ENCODE data around the gene RHOC. TPM values are rescaled to one million over a fixed set of nuclear protein-coding genes. Genes with fewer than 3 reads are reported as not detected.

The RHOC gene
- total RNA-seq, 1 experiment from 2014 or later, result 405 TPM

DNA sequence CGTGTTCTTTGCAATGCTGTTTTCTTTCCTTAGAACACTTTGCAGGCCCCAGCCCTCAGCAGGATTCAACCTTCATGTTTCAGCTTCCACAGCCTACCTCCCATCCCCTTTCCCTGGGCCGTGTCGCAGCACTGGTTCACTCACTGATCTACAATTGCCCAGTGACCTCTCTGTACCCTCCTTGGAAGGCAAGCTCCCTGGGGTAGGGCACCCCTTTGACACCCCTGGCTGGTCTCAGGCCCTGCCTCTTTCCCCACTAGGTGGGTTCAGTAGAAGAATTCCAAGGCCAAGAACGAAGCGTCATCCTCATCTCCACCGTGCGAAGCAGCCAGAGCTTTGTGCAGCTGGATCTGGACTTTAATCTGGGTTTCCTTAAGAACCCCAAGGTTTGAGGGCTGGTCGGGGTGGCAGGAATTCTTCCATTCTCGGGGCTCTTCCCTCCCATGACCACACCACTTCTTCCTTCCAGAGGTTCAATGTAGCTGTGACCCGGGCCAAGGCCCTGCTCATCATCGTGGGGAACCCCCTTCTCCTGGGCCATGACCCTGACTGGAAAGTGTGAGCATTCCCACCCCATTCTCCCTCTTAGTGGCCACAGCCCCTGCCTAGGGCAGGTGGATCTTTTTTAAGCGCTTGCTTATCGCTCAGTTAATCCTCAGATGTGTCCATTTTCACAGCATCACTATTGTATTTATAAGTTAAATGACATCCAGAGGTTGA, 7.3 kb downstream of the RHOC start:
- Histone ChIP-seq H3K4me3 (ENCODE audit: low read length) (no peak overlapping the region), H3K9me3 (ENCODE audit: low read length) (no peaks in the 10 kb centered on the region), H3K27me3 (ENCODE audit: low read length) (no peaks in the 10 kb centered on the region), H3K9me2 (replicated peaks; ENCODE audit: low read length) (no peaks in the 10 kb centered on the region), H4K20me1 (ENCODE audit: low read length) (no peaks in the 10 kb centered on the region), H3K36me3 (ENCODE audit: low read depth, low read length) (peaks cover 16% of the 10 kb centered on the region; the same call in 1 of the 2 replicates), H3K27ac (ENCODE audit: low read length) (peak overlapping the region; percentile 81), H3K9ac (ENCODE audit: low read length) (0 out of 2 replicates have a peak overlapping the region, but pooled peaks have one; percentile 21), H3K4me2 (ENCODE audit: low read length) (no peak overlapping the region; the same call in 1 of the 2 replicates), H3F3A (ENCODE audit: low read length, unreplicated experiment) (no peaks in the 10 kb centered on the region), H2AFZ (ENCODE audit: low read length) (no peak overlapping the region), H3K79me2 (ENCODE audit: low read length) (peaks cover 33% of the 10 kb centered on the region), H3K4me1 (ENCODE audit: insufficient read depth, low read length) (peaks cover 56% of the 10 kb centered on the region)
- TF ChIP-seq EZH2 (IDR thresholded peaks at IDR 0.05; ENCODE audit: low read length, unreplicated experiment), result no peak
- no peak for TF ChIP-seq EZH2phosphoT487 (IDR thresholded peaks at IDR 0.05; ENCODE audit: borderline replicate concordance, low read length)
- TF ChIP-seq, protein P1, sequence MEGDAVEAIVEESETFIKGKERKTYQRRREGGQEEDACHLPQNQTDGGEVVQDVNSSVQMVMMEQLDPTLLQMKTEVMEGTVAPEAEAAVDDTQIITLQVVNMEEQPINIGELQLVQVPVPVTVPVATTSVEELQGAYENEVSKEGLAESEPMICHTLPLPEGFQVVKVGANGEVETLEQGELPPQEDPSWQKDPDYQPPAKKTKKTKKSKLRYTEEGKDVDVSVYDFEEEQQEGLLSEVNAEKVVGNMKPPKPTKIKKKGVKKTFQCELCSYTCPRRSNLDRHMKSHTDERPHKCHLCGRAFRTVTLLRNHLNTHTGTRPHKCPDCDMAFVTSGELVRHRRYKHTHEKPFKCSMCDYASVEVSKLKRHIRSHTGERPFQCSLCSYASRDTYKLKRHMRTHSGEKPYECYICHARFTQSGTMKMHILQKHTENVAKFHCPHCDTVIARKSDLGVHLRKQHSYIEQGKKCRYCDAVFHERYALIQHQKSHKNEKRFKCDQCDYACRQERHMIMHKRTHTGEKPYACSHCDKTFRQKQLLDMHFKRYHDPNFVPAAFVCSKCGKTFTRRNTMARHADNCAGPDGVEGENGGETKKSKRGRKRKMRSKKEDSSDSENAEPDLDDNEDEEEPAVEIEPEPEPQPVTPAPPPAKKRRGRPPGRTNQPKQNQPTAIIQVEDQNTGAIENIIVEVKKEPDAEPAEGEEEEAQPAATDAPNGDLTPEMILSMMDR (conservative IDR thresholded peaks at IDR 0.05; ENCODE audit: low read depth, low read length), result no peak
- DNase-seq, result no peak
- CTCF ChIA-PET, result no interaction called here
- ATAC-seq, result no peak
- intact Hi-C loops (cut with micrococcal nuclease), result no loop called here
- POLR2A ChIA-PET (ENCODE audit: unreplicated experiment), result interaction anchor here (0.5 kb wide), 1 partner anchor 14 kb away, joined by 3 read pairs; no protein-coding TSS in a partner anchor
- no TSS peak for BruUV-seq (replicated peaks)

DNA sequence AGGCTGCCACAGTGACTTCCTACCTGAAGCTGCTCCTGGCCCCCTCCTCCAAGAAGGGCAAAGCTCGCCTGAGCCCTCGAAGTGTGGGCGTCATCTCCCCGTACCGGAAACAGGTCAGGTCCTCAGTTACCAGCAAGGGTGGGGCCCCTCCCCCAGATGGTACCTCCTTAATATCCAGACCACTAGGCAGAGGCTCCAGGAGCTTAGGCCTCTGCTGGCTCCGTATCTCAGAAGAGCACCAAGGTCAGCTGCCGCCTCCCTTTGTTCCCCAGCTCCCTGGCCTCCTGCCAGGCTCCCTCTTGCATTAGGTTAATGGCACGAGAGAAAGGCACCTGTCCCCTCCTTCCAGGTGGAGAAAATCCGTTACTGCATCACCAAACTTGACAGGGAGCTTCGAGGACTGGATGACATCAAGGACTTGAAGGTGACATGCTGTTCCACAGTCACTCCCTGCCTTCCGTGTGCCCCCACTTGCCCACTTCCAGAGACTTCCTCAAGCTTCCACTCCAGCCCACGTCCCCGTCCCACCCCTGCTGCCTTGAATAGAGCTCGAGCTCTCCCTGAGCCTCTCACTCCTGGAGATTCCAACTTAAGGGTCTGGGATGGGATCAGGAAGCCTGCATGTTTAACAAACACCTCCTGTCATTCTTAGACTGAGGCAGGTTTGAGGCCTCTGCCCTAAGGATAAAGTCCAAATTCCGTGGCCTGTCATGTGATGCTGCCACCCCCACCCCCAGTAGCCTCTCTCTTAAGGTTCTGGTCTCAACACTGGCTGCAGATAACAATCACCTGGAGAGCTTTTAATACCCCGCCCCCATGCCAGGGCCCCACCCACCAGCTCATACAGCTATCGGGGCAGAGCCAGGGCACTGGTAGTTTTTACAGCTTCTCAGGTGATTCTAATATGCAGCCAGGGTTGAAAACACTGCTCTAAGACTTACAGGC, 8.3 kb downstream of the RHOC start:
- no peaks in the 10 kb centered on the region for H3K9me2 ChIP-seq (replicated peaks; ENCODE audit: low read length)
- BruUV-seq (replicated peaks), result no TSS peak
- intact Hi-C loops (cut with micrococcal nuclease), result no loop called here
- no peak overlapping the region for H3K4me3 ChIP-seq (ENCODE audit: low read length)
- H3K27me3 ChIP-seq (ENCODE audit: low read length), result no peaks in the 10 kb centered on the region
- no peak for TF ChIP-seq EZH2 (IDR thresholded peaks at IDR 0.05; ENCODE audit: low read length, unreplicated experiment)
- no peak for TF ChIP-seq EZH2phosphoT487 (IDR thresholded peaks at IDR 0.05; ENCODE audit: borderline replicate concordance, low read length)
- TF ChIP-seq, protein P1 (conservative IDR thresholded peaks at IDR 0.05; ENCODE audit: low read depth, low read length), result no peak
- H3K4me2 ChIP-seq (ENCODE audit: low read length), result no peak overlapping the region
- DNase-seq (peak; percentile 36), ATAC-seq (peak; percentile 19; the same call in 1 of the 2 replicates)
- H3K9me3 ChIP-seq (ENCODE audit: low read length), result no peaks in the 10 kb centered on the region
- CTCF ChIA-PET, result no interaction called here
- no peak overlapping the region for H2AFZ ChIP-seq (ENCODE audit: low read length)
- peaks cover 23% of the 10 kb centered on the region for H3K79me2 ChIP-seq (ENCODE audit: low read length)
- no peaks in the 10 kb centered on the region for H4K20me1 ChIP-seq (ENCODE audit: low read length)
- no peaks in the 10 kb centered on the region for H3F3A ChIP-seq (ENCODE audit: low read length, unreplicated experiment)
- peaks cover 16% of the 10 kb centered on the region; the same call in 1 of the 2 replicates for H3K36me3 ChIP-seq (ENCODE audit: low read depth, low read length)
- peaks cover 47% of the 10 kb centered on the region for H3K4me1 ChIP-seq (ENCODE audit: insufficient read depth, low read length)
- POLR2A ChIA-PET (ENCODE audit: unreplicated experiment), result interaction anchor here (0.5 kb wide), 1 partner anchor 13 kb away, joined by 3 read pairs; no protein-coding TSS in a partner anchor
- no peak overlapping the region for H3K9ac ChIP-seq (ENCODE audit: low read length)
- H3K27ac ChIP-seq (ENCODE audit: low read length), result no peak overlapping the region
